GM23338 (cell line): ENCODE measurements around the gene GRIP2. TPM values are rescaled to one million over a fixed set of nuclear protein-coding genes. Genes with fewer than 3 reads are reported as not detected.

Source experiments
- ATAC-seq: fragments of 200-7000 bp; cut with Tn5 transposase; 3 replicates; pipeline ENCODE4 v1.9.1; 2020
- DNase-seq: peaks from one replicate; pipeline ENCODE4 v3.0.0-alpha.2; 2015; ENCODE audit warnings: low spot score
- H2AFZ ChIP-seq: fragments of 200-600 bp; sonication (generic); 2 replicates; pipeline ENCODE4 v1.8.0; 2016; ENCODE audit warnings: antibody characterized with exemption, mild to moderate bottlenecking, moderate library complexity
- H3F3A ChIP-seq: fragments of 200-600 bp; sonication (generic); replicated peaks from 2 replicates; pipeline ENCODE4 v1.8.0; 2017; ENCODE audit warnings: antibody characterized with exemption, mixed run types, low read depth
- H3K27ac ChIP-seq: fragments of 200-600 bp; sonication (generic); 2 replicates; pipeline ENCODE4 v1.6.1; 2016; ENCODE audit warnings: low read depth
- H3K27me3 ChIP-seq: fragments of 200-600 bp; sonication (generic); 2 replicates; pipeline ENCODE4 v1.8.0; 2016; ENCODE audit warnings: mild to moderate bottlenecking, mixed run types, moderate library complexity; ENCODE audit not compliant: insufficient read depth
- H3K36me3 ChIP-seq: fragments of 200-600 bp; sonication (generic); 2 replicates; pipeline ENCODE4 v1.8.0; 2016; ENCODE audit warnings: mild to moderate bottlenecking; ENCODE audit not compliant: insufficient read depth
- H3K4me1 ChIP-seq: fragments of 200-600 bp; sonication (generic); 2 replicates; pipeline ENCODE4 v1.8.0; 2016; ENCODE audit warnings: mild to moderate bottlenecking, moderate library complexity; ENCODE audit not compliant: insufficient read depth
- H3K4me2 ChIP-seq: fragments of 200-600 bp; sonication (generic); 2 replicates; pipeline ENCODE4 v1.7.1; 2017; ENCODE audit warnings: mixed run types
- H3K4me3 ChIP-seq: fragments of 200-600 bp; sonication (generic); 2 replicates; pipeline ENCODE4 v1.6.1; 2016; ENCODE audit warnings: mixed run types
- H3K79me2 ChIP-seq: fragments of 200-600 bp; sonication (generic); replicated peaks from 2 replicates; pipeline ENCODE4 v1.8.0; 2017; ENCODE audit warnings: mild to moderate bottlenecking; ENCODE audit not compliant: insufficient read depth
- H3K9me2 ChIP-seq: fragments of 200-600 bp; sonication (generic); 2 replicates; pipeline ENCODE4 v1.8.0; 2017; ENCODE audit not compliant: insufficient read depth
- H4K20me1 ChIP-seq: fragments of 200-600 bp; sonication (generic); replicated peaks from 2 replicates; pipeline ENCODE4 v1.8.0; 2017; ENCODE audit warnings: mild to moderate bottlenecking; ENCODE audit not compliant: insufficient read depth
- H3K27ac Mint-ChIP-seq: 2 replicates; pipeline ENCODE4 v1.8.0; 2020; ENCODE audit warnings: inconsistent platforms, mild to moderate bottlenecking, moderate library complexity, mixed read lengths
- H3K27me3 Mint-ChIP-seq: 3 replicates; pipeline ENCODE4 v1.8.0; 2022; ENCODE audit warnings: low read depth, mild to moderate bottlenecking, moderate library complexity, mixed read lengths, inconsistent platforms; ENCODE audit not compliant: insufficient read depth, poor library complexity
- H3K36me3 Mint-ChIP-seq: 3 replicates; pipeline ENCODE4 v1.8.0; 2021; ENCODE audit warnings: low read depth, mild to moderate bottlenecking, inconsistent platforms, moderate library complexity, mixed read lengths
- H3K4me1 Mint-ChIP-seq: 3 replicates; pipeline ENCODE4 v1.8.0; 2020; ENCODE audit warnings: mild to moderate bottlenecking, inconsistent platforms, mixed read lengths
- H3K4me3 Mint-ChIP-seq: 3 replicates; pipeline ENCODE4 v1.8.0; 2021; ENCODE audit warnings: moderate library complexity, mild to moderate bottlenecking, inconsistent platforms, mixed read lengths
- H3K9me3 Mint-ChIP-seq: 3 replicates; pipeline ENCODE4 v1.8.0; 2020; ENCODE audit warnings: moderate library complexity, mild to moderate bottlenecking, inconsistent platforms, mixed read lengths
- CREB1 ChIP-seq: fragments of 250-450 bp; sonication (Bioruptor Pico); IDR thresholded peaks from 2 replicates; pipeline ENCODE4 v1.5.0; 2020; ENCODE audit warnings: low read depth, mild to moderate bottlenecking, moderate library complexity
- CTCF ChIP-seq, 2 experiments: fragments of 200-600 bp in 1 of 2; sonication (generic) in 1 of 2; conservative IDR thresholded peaks; 2 replicates each; pipeline versions ENCODE4 v1.5.1 to v1.6.1; 2016 to 2017; ENCODE audit warnings: antibody characterized with exemption in 2 of 2, low read depth in 2 of 2, mild to moderate bottlenecking in 2 of 2, moderate library complexity in 1 of 2
- ETS1 ChIP-seq: IDR thresholded peaks from 2 replicates; pipeline ENCODE4 v1.6.1; 2016; ENCODE audit warnings: antibody characterized with exemption
- EZH2 ChIP-seq: fragments of 200-600 bp; sonication (generic); IDR thresholded peaks from one replicate; pipeline ENCODE4 v1.8.0; 2017; ENCODE audit warnings: antibody characterized with exemption, mild to moderate bottlenecking, low read depth; ENCODE audit not compliant: unreplicated experiment
- EZH2phosphoT487 ChIP-seq: fragments of 200-600 bp; sonication (generic); IDR thresholded peaks from one replicate; pipeline ENCODE4 v1.8.1; 2018; ENCODE audit warnings: antibody characterized with exemption; ENCODE audit not compliant: unreplicated experiment
- JUNB ChIP-seq: IDR thresholded peaks from one replicate; pipeline ENCODE4 v1.6.1; 2016; ENCODE audit warnings: antibody characterized with exemption; ENCODE audit not compliant: unreplicated experiment
- NANOG ChIP-seq: IDR thresholded peaks from 2 replicates; pipeline ENCODE4 v1.6.1; 2016; ENCODE audit warnings: antibody characterized with exemption, borderline replicate concordance
- POLR2AphosphoS5 ChIP-seq: IDR thresholded peaks from 2 replicates; pipeline ENCODE4 v1.6.1; 2016; ENCODE audit warnings: antibody characterized with exemption, low read depth
- REST ChIP-seq: IDR thresholded peaks from one replicate; pipeline ENCODE4 v1.6.1; 2018; ENCODE audit warnings: antibody characterized with exemption; ENCODE audit not compliant: unreplicated experiment
- STAT1 ChIP-seq: IDR thresholded peaks from one replicate; pipeline ENCODE4 v1.6.1; 2016; ENCODE audit warnings: antibody characterized with exemption; ENCODE audit not compliant: unreplicated experiment
- ZNF114 ChIP-seq: fragments of 250-450 bp; sonication (Bioruptor Pico); IDR thresholded peaks from 2 replicates; pipeline ENCODE4 v1.5.0; 2020; ENCODE audit warnings: mild to moderate bottlenecking, moderate library complexity
- ZNF331 ChIP-seq: fragments of 250-450 bp; sonication (Bioruptor Pico); IDR thresholded peaks from 2 replicates; pipeline ENCODE4 v1.5.0; 2020; ENCODE audit warnings: low read depth, mild to moderate bottlenecking, moderate library complexity
- ZNF462 ChIP-seq: fragments of 250-450 bp; sonication (Bioruptor Pico); IDR thresholded peaks from 2 replicates; pipeline ENCODE4 v1.5.0; 2020; ENCODE audit warnings: mild to moderate bottlenecking, moderate library complexity
- polyA plus RNA-seq: library from polyadenylated mRNA; unstranded; fragments of >200 nt; fragmentation: Nextera tagmentation; extraction: Ambion mirVana; gene quantifications from 2 replicates; pipeline ENCODE4 v1.2.1, GENCODE V29; 2016
- total RNA-seq: library from RNA; depleted of rRNA; stranded (reverse); fragments of >200 nt; shearing (Covaris generic); gene quantifications from 2 replicates; pipeline ENCODE4 v1.2.3, GENCODE V29; 2014

GRIP2 gene
- total and polyA plus RNA-seq, 2 experiments from 2014 or later = 3.6 to 5.8 TPM

- no peak for TF ChIP-seq JUNB
Measured at GRCh38 chr3:14471016-14471415, 69.1 kb downstream of the GRIP2 start (continued).

GRCh38 chr3:14470461-14470860, 69.7 kb downstream of the GRIP2 start:
- H3K27me3 Mint-ChIP-seq = peaks cover 1% of the 10 kb centered on the region
- DNase-seq (no peak), ATAC-seq (no peak)
- no peaks in the 10 kb centered on the region for H3K27me3 ChIP-seq
- peaks cover 4% of the 10 kb centered on the region for H4K20me1 ChIP-seq
- TF ChIP-seq ZNF114 (CRISPR knock-in tag) (no peak), ZNF462 (CRISPR knock-in tag) (no peak), STAT1 (no peak), JUNB (no peak), ETS1 (no peak), CTCF (conservative IDR thresholded peaks at IDR 0.05; ENCODE audit: low read depth in 2 of 2) (no peak), REST (no peak), CREB1 (no peak), EZH2 (no peak), NANOG (no peak), POLR2AphosphoS5 (no peak), ZNF331 (no peak), EZH2phosphoT487 (no peak)
- no peak overlapping the region for H3K27ac Mint-ChIP-seq
- no peak overlapping the region for H3K4me2 ChIP-seq
- no peaks in the 10 kb centered on the region for H3K79me2 ChIP-seq
- no peak overlapping the region for H3K4me3 Mint-ChIP-seq
- H3K9me3 Mint-ChIP-seq = no peaks in the 10 kb centered on the region
- no peak overlapping the region for H3K27ac ChIP-seq
- no peaks in the 10 kb centered on the region for H3K9me2 ChIP-seq
- H3K36me3 ChIP-seq = peaks cover 26% of the 10 kb centered on the region
- H3K4me1 ChIP-seq = no peaks in the 10 kb centered on the region
- H3K36me3 Mint-ChIP-seq = peaks cover 42% of the 10 kb centered on the region
- 0 out of 2 replicates have a peak, but pooled peaks cover 7% of the 10 kb centered on the region for H3F3A ChIP-seq
- H3K4me1 Mint-ChIP-seq = peaks cover 8% of the 10 kb centered on the region
- H3K4me3 ChIP-seq = no peak overlapping the region
- H2AFZ ChIP-seq = no peak overlapping the region
